HG02642 (cell line): ENCODE data around the gene ARHGEF7.
"Not testable (repeated sequence)": the region's sequence is repeated elsewhere in the genome, so short reads cannot be mapped to it uniquely, and the experiment has no call there.

Experiments used
- ATAC-seq: cut with Tn5 transposase; IDR thresholded peaks from one replicate; pipeline ENCODE4 v1.9.1; 2021; ENCODE audit warnings: mild to moderate bottlenecking; ENCODE audit not compliant: unreplicated experiment, poor library complexity

ARHGEF7 gene, protein sequence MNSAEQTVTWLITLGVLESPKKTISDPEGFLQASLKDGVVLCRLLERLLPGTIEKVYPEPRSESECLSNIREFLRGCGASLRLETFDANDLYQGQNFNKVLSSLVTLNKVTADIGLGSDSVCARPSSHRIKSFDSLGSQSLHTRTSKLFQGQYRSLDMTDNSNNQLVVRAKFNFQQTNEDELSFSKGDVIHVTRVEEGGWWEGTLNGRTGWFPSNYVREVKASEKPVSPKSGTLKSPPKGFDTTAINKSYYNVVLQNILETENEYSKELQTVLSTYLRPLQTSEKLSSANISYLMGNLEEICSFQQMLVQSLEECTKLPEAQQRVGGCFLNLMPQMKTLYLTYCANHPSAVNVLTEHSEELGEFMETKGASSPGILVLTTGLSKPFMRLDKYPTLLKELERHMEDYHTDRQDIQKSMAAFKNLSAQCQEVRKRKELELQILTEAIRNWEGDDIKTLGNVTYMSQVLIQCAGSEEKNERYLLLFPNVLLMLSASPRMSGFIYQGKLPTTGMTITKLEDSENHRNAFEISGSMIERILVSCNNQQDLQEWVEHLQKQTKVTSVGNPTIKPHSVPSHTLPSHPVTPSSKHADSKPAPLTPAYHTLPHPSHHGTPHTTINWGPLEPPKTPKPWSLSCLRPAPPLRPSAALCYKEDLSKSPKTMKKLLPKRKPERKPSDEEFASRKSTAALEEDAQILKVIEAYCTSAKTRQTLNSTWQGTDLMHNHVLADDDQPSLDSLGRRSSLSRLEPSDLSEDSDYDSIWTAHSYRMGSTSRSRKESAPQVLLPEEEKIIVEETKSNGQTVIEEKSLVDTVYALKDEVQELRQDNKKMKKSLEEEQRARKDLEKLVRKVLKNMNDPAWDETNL

DNA sequence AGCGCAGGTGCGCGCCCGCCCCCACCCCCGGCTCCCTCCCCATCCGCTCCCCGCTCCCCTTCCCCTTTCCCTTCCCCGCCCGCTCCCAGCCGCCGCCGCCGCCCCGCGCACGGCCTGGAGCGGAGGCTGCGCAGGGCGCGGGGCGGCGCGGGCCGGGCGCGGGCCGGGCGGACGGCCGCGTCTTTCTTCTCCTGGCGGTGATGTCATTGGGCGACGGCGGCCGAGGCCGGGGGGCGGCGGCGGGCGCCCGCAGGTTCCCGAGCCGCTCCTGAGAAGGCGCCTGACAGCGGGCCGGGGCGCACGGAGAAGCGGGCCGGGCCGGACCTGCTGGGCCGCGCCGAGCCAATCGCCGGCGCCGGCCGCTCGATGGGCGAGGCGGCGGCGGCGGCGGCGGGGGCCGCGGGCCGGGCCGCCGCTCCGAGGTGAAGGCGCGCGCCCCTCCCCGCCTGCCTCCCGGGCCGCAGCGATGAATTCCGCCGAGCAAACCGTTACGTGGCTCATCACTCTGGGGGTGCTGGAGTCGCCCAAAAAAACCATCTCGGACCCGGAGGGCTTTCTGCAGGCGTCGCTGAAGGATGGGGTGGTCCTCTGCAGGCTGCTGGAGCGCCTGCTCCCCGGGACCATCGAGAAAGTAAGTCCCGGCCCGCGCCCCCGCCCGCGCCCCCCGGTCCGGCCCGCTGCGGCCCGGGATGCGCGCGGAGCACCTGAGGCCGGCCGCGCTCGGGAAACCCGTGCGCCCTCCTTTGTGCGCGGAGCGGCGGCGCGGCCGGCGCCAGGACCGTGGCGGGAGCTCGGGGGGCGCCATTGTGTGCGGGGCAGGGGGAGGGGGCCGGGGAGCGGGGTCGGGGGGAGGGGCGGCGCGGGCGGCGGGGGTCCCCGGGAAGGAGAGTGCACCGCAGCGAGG, at the start of gene ARHGEF7:
Gene ARHGEF7 (plus strand): TSS at position 250 of the 904 bp plus-strand sequence. CDS start 217 bp downstream, at position 467.
- ATAC-seq = peak; percentile 45

DNA sequence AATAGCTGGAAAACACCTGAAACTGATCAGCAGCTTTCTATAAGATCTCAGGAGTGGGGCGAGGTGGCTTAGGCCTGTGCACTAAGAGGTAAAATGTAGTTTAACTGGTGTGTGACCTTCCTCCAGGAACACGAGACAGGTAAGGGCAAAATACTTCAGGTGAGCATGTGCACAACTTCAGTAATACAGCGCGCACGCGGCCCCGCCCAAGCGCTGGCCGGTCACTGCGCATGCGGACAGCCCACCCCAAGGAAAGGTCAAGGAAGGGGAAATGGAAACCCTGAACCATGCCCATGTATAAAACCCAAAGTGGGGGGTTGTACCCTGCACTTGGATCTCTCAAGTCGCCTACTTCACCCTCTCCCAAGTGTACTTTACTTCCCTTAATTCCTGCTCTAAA, 49.4 kb upstream of the ARHGEF7 start:
- no peak for ATAC-seq

DNA sequence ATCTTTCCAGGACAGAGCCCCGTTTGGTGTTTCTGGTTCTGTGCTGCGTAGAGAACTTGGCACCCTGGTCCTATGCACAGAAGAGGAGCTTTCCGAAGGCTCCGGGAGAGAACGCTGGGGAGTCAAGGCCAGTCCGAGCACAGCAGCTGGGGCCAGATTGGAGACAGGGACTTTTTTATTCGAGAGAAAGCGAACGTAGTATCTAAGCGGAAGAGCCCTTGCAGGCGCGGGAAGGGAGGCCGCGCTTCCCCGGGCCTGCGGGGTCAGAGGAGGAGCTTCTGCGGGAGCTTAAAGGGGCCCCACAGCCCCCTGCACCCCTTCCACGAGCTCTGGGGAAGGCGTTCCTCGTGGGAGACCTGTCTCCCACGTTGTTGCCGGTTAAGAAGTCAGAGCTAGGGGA, 48.6 kb upstream of the ARHGEF7 start:
- no peak for ATAC-seq

DNA sequence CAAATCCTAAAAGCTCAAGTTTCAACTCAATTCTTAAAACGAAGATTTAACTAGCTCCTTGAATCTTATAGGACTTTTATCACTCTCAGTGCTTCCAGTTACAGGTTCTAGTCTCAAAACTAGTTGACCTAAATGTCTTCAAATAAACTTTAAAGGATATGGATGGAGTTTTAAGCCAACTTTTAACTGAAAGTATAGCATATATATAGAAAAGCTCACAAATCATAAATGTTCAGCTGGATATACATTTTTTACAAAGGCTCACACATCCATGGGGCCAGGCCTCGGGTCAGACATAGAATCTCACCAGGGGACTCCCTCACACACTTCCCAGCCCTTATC, 47.1 kb upstream of the ARHGEF7 start:
- ATAC-seq = no peak

DNA sequence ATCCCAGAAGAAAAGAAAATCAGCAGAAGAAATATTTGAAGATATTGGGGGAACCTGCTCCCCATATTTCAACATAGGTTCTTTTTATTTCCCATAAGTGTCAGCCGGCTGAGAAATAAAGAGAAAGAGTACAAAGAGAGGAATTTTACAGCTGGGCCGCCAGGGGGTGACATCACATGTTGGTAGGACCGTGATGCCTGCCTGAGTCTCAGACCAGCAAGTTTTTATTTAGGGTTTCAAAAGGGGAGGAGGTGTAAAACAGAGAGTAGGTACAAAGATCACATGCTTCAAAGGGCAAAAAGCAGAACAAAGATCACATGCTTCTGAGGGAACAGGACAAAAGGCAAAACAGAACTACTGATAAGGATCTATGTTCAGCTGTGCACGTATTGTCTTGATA, 44.0 kb upstream of the ARHGEF7 start:
- not testable (repeated sequence) for ATAC-seq

DNA sequence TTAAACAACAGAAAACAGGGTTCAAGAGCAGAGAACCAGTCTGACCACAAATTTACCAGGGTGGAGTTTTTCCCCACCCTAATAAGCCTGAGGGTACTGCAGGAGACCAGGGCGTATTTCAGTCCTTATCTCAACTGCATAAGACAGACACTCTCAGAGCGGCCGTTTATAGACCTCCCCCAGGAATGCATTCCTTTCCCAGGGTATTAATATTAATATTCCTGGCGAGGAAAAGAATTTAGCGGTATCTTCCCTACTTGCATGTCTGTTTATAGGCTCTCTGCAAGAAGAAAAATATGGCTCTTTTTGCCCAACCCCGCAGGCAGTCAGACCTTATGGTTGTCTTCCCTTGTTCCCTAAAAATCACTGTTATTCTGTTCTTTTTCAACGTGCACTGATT, 43.6 kb upstream of the ARHGEF7 start:
- ATAC-seq = not testable (repeated sequence)

DNA sequence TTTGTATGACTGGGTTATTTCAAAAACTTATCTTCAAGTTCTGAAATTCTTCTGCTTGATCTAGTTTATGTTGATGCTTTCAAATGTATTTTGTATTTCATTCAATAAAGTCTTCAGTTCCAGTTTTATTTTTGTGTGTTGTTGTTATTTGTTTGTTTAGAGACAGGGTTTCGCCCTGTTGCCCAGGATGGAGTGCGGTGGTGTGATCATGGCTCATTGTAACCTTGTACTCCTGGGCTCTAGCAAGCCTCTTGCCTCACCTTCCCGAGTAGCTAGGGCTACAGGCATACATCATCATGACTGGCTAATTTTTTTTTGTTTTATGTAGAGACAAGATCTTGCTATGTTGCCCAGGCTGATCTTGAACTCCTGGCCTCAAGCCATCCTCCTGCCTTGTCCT, 40.3 kb upstream of the ARHGEF7 start:
- no peak for ATAC-seq

DNA sequence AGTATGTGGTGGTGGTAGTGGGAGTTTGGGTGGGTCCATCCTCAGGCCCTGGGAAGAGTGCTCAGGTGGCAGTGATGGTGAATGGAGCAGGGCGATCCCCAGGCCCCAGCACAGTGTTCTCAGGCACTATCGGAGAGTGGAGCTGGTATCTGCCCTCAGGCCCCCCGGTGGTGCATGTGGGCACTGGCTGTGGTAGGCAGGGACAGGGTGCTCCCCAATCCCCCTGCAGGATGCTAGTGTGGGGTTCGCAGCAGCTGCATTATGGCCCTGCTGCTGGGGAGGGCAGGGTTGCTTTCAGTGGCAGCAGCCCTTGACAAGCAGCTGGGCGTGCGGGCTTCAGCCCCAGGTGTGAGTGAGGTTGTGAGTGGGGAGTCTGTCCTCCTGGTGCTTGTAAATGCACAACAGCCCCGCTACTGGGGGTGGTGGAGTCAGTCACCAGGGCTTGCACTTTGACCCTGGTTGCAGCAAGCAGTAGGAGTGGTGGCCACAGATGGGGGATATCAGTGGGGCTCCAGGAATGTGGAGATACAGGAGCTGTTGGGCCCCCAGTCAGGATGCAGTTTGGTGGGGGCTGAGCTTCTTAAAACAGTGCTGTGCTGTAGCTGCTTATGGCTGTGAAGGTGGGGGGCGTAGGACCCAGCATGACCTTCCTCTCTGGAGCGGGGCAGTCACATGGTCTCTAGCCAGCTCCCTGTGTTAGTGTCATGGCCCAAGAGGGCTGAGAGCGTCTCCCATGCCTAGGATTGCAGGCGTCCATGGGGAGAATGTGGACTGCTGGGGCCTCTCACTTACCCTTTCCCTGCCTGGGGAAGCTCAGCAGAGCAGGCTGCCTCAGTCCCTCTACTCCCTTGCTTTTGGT, 38.7 kb upstream of the ARHGEF7 start:
- ATAC-seq = no peak

DNA sequence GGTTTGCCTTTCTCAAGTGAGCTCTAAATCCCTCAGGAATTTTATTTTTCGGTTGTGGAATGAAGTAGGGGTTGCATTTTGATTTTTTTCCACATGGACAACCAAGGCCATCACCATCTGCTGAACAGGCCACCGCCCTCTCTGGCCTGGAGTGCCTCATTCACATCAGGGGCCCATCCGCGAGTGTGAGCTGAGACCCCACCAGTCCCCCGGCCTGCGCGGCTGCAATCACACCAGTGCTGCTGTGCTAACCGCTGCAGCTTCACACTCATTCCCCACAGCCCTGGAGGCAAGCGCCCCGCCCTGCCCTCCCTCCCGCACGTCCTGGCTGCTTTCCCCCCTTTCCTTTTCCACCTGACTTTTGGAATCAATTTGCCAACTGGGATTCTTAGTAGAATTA, 35.7 kb upstream of the ARHGEF7 start:
- no peak for ATAC-seq

DNA sequence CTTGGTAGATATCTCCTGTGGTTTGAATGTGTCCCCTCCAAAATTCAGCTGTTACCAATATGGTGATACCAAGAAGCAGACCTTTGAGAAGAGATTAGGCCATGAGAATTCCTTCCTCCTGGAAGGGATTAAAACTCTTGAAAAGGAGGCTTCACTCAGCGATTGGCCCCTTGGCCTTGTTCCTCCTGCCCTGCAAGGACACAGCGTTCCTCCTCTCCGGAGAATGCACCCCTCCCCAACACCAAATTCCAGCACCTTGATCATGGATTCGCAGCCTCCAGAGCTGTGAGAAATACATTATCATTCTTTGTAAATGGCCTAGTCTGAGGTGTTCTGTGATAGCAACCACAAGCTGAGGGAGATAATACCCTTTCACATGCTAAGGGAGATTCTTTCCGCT, 34.5 kb upstream of the ARHGEF7 start:
- no peak for ATAC-seq

DNA sequence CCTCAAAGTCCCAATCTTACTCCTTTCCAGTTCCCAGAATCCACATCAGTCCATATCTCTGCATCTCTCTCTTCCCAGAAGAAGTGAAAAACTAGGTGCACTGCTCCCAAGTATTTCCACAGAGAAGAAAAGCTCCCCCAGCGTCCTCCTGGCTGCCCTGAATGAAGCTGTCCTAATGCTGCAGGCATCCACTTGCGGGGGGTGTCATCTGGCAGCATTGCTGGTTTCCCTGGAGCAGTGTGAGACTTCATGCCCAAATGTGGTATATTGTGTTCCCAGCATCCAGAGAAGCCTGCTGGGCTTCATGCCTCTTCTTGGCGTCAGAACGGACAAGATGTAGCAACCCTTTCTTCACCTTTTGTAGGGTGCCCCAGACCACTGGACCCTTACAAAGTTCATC, 32.9 kb upstream of the ARHGEF7 start:
- ATAC-seq = no peak

DNA sequence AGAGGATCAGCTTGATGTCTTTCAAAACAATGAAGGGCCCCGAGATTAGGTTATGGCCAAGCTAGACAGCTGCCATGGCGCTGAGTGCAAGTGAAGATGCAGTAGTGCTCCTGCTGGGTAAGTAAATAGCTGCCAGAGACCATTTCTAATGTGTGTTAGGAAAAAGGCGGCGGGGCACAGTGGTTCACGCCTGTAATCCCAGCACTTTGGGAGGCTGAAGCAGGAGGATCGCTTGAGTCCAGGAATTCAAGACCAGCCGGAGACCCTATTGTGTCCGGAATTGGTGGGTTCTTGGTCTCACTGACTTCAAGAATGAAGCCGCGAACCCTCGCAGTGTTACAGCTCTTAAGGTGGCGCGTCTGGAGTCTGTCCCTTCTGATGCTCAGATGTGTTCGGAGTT, 32.3 kb upstream of the ARHGEF7 start:
- ATAC-seq = not testable (repeated sequence)

DNA sequence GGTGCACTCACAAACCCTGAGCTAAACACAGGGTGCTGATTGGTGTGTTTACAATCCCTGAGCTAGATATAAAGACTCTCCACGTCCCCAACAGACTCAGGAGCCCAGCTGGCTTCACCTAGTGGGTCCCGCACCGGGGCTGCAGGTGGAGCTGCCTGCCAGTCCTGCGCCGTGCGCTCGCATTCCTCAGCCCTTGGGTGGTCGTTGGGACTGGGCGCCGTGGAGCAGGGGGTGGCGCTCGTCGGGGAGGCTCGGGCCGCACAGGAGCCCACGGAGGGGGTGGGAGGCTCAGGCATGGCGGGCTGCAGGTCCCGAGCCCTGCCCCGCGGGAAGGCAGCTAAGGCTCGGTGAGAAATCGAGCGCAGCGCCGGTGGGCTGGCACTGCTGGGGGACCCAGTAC, 31.4 kb upstream of the ARHGEF7 start:
- not testable (repeated sequence) for ATAC-seq

DNA sequence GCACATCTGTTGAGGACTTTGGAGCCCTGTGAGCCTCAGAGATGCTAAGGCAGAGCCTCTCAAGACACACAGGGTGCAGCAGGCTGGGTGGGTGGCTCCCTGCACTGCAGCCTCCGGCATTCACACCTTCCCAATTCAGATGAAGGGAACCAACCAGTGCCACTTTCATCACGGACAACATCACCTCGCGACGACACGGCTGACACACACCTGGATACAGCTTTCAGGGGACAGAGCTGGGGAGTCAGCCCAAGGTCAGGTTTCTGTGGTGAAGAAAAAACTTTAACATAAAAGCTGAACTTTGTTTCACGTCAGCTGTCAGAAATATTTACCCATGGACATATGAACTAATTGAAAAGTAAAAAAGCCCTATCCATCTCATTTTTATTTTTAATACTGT, 24.9 kb upstream of the ARHGEF7 start:
- ATAC-seq = no peak

DNA sequence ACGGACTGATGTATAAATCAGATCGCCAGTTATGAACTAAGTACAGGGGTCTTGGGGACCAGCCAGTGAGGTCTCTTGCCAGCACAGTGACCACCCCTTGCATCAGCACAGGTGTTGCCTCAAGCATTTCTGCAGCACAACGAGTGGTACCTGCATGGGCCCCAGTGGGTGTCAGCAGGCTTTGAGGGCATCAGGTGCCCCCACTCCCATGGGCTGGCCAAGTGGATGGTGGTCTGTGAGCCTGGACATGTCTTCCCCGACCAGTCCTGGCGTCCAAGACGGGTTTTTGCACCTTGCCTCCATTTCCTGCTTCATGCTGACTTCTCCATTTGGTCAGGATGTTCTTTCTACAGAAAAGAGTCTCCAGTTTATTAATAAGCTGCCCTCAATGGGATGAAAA, 22.4 kb upstream of the ARHGEF7 start:
- no peak for ATAC-seq

DNA sequence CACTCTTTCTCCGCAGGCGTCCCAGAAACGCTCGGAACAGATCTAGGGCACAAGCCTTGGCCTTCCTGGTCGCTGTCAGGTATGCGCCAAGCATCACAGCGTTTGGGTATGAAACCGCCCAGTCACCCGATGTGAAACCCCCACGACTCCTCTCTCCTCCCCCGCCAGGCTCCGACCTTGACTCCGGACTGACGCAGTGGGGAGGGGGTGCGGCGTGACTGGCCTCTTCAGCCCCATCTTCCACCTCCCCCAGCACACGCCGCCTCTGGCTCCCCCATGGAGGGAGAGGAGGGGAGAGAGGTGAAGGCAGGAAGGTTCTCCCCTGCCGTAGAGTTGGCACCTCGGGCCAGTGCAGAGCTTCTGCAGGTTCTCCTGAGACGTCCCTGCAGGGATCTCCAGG, 22.0 kb upstream of the ARHGEF7 start:
- no peak for ATAC-seq

DNA sequence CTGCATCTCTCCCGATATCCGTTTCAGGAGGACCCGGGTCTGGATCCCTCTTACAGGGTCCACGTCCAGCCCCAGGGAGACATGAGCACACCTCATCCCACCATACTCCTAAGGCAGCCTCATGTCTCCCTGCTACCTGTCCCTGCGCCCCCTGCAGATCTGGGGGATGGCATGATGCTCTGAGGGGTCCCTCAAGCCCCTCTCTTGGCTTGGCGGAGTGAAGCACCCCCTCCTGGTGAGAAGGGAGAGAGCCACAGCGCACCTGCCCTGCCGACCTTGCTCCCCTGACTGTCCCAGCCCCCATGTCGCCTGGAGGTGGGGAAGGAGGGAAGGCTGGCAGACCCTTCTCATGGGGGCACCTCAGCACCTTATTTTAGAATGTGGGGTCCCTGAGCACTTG, 21.5 kb upstream of the ARHGEF7 start:
- no peak for ATAC-seq

DNA sequence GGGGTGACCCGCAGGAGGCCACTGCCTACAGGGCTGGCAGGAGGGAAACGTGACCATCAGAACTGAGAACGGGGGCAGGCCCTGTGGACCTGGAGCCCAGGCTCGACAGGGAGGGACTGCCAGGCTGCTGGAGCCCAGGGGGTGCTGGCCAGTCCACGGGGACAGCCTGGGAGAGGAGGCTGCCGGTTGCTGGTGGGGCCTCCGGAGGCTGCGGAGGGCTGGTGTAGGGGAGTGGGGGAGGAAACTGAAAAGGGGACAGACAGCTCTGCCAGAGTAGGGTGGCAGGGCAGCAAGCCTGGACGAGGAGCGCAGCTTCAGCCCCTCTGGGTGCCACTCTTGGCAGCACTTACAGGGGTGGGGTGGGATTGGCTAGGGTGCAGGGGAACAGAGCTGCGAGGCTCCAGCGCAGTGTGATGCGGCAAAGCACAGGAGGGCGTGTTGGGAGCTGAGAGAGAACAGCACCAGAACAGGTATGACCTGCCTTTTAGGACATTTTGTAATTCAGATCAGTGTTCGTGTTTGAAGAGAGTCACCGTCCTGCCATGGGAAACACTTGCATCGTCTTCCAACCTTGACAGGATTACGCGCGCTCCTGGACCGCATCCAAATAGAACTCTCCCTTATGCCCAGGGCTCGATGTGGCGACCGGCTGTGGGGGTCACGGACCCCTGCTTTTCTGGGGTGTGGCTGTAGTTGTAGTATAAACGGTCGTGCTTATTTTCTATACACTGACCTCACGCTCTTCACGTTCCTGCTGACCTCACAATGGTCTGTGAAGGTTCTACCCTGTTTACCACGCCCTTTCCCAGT, 19.9 kb upstream of the ARHGEF7 start:
- no peak for ATAC-seq
